ENCODE measurements around the gene IAPP.

DNA sequence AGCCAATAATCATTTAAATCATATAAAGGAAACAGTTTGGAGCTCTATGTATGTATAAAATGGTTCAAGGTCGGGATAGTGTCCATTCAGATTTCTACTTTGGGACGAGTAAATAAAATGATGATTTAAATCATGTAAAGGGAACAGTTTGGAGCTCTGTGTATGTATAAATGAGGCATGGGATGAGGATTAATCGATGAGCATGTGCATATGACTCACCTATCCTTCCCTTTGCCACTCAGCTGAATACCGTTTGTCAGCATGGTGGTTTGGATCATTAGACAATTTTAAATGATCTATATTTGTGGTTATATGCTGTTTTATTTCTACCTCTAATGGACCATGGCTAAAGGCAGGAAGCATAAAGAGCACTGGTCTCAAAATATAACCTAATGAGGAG lies 30.9 kb upstream of the IAPP start:
- TF ChIP-seq CTCF (IDR thresholded peaks at IDR 0.05 in 4 of 5, conservative IDR thresholded peaks at IDR 0.05 in 1 of 5), result no peak
- no peak for TF ChIP-seq POLR2A (IDR thresholded peaks at IDR 0.05)
